IMR-90 (cell line): Measurements from ENCODE around the gene ALKBH3. TPM values are rescaled to one million over a fixed set of nuclear protein-coding genes. Genes with fewer than 3 reads are reported as not detected.

Source experiments
- ATAC-seq: fragments of 200-7000 bp; cut with Tn5 transposase; 2 replicates; pipeline ENCODE4 v1.9.1; 2020; ENCODE audit warnings: low read depth, mild to moderate bottlenecking, moderate library complexity
- BruUV-seq: library from RNA; stranded (reverse); fragments of 400-500 nt; replicated peaks from 2 replicates; lab custom pipeline; 2021; lab: Mats Ljungman, UMichigan
- CTCF ChIA-PET: fragments of 300-600 bp; formaldehyde crosslinking; extraction: SDS; loops from one replicate; lab custom pipeline; 2021; ENCODE audit warnings: antibody characterized with exemption; lab: Yijun Ruan, JAX
- POLR2A ChIA-PET: fragments of 300-600 bp; sonication (Branson Sonifier 250); formaldehyde crosslinking; loops from one replicate; lab custom pipeline; 2022; ENCODE audit warnings: antibody characterized with exemption; ENCODE audit not compliant: unreplicated experiment; lab: Charles Lee
- DNase-seq: peaks from one replicate; pipeline ENCODE4 v3.0.0; 2013
- H2AFZ ChIP-seq: replicated peaks from 2 replicates; pipeline ENCODE3; 2013; ENCODE audit warnings: low read length, mild to moderate bottlenecking; ENCODE audit not compliant: poor library complexity
- H2AK5ac ChIP-seq: 2 replicates; pipeline ENCODE4 v1.6.1; 2013; ENCODE audit warnings: low read depth, low read length, inconsistent platforms
- H2AK9ac ChIP-seq: replicated peaks from 2 replicates; pipeline ENCODE3; 2013; ENCODE audit warnings: mild to moderate bottlenecking, low read depth, low read length, moderate library complexity; ENCODE audit not compliant: poor library complexity
- H2BK120ac ChIP-seq: 2 replicates; pipeline ENCODE4 v1.6.1; 2013; ENCODE audit warnings: low read depth, low read length, inconsistent platforms
- H2BK15ac ChIP-seq: 3 replicates; pipeline ENCODE4 v1.6.1; 2013; ENCODE audit warnings: low read depth, low read length, inconsistent platforms
- H2BK20ac ChIP-seq: 2 replicates; pipeline ENCODE4 v1.6.1; 2013; ENCODE audit warnings: low read depth, mild to moderate bottlenecking, inconsistent platforms, low read length, moderate library complexity
- H2BK5ac ChIP-seq: 2 replicates; pipeline ENCODE4 v1.6.1; 2013; ENCODE audit warnings: mild to moderate bottlenecking, low read depth, low read length, inconsistent platforms; ENCODE audit not compliant: poor library complexity, severe bottlenecking
- H3K14ac ChIP-seq: replicated peaks from 2 replicates; pipeline ENCODE4 v1.6.1; 2013; ENCODE audit warnings: low read depth, low read length, inconsistent platforms
- H3K18ac ChIP-seq: 2 replicates; pipeline ENCODE4 v1.6.1; 2013; ENCODE audit warnings: low read depth, low read length, control low read depth
- H3K23ac ChIP-seq: 2 replicates; pipeline ENCODE4 v1.6.1; 2013; ENCODE audit warnings: low read depth, low read length, inconsistent platforms
- H3K27ac ChIP-seq: 2 replicates; pipeline ENCODE4 v1.5.1; 2013; ENCODE audit warnings: mild to moderate bottlenecking, control low read depth, low read length; ENCODE audit not compliant: insufficient read depth
- H3K27me3 ChIP-seq: 2 replicates; pipeline ENCODE4 v1.6.1; 2013; ENCODE audit warnings: low read length; ENCODE audit not compliant: control insufficient read depth, insufficient read depth
- H3K36me3 ChIP-seq: 2 replicates; pipeline ENCODE4 v1.6.1; 2013; ENCODE audit warnings: low read length, mixed read lengths; ENCODE audit not compliant: control insufficient read depth, insufficient read depth
- H3K4ac ChIP-seq: 2 replicates; pipeline ENCODE4 v1.6.1; 2013; ENCODE audit warnings: low read depth, low read length, inconsistent platforms
- H3K4me1 ChIP-seq: 2 replicates; pipeline ENCODE4 v1.6.1; 2013; ENCODE audit warnings: low read length, mixed read lengths; ENCODE audit not compliant: control insufficient read depth, insufficient read depth
- H3K4me2 ChIP-seq: 2 replicates; pipeline ENCODE4 v1.6.1; 2013; ENCODE audit warnings: low read depth, mild to moderate bottlenecking, control low read depth, low read length, moderate library complexity
- H3K4me3 ChIP-seq: 2 replicates; pipeline ENCODE4 v1.5.1; 2013; ENCODE audit warnings: low read depth, mild to moderate bottlenecking, control low read depth, low read length, moderate library complexity; ENCODE audit not compliant: insufficient read depth
- H3K56ac ChIP-seq: 2 replicates; pipeline ENCODE4 v1.6.1; 2013; ENCODE audit warnings: low read length, inconsistent platforms; ENCODE audit not compliant: insufficient read depth; ENCODE audit errors: extremely low read depth
- H3K79me1 ChIP-seq, 2 experiments: 2 replicates each; pipeline ENCODE4 v1.6.1; 2013; ENCODE audit warnings: low read length in 2 of 2, inconsistent platforms in 1 of 2, low read depth in 1 of 2
- H3K9ac ChIP-seq: 2 replicates; pipeline ENCODE4 v1.6.1; 2013; ENCODE audit warnings: low read depth, low read length, control low read depth
- H3K9me1 ChIP-seq: 2 replicates; pipeline ENCODE4 v1.6.1; 2013; ENCODE audit warnings: low read length, inconsistent platforms; ENCODE audit not compliant: insufficient read depth
- H3K9me3 ChIP-seq: 2 replicates; pipeline ENCODE4 v1.6.1; 2013; ENCODE audit warnings: low read length; ENCODE audit not compliant: control insufficient read depth, insufficient read depth
- H4K20me1 ChIP-seq: 2 replicates; pipeline ENCODE4 v1.6.1; 2013; ENCODE audit warnings: low read length, inconsistent platforms; ENCODE audit not compliant: insufficient read depth
- H4K5ac ChIP-seq: 2 replicates; pipeline ENCODE4 v1.6.1; 2013; ENCODE audit warnings: mild to moderate bottlenecking, low read depth, low read length, control low read depth
- H4K8ac ChIP-seq, 2 experiments: 2 replicates each; pipeline ENCODE4 v1.6.1; 2013; ENCODE audit warnings: low read depth in 2 of 2, low read length in 2 of 2, control low read depth in 1 of 2, inconsistent platforms in 1 of 2
- H4K91ac ChIP-seq: 2 replicates; pipeline ENCODE4 v1.6.1; 2013; ENCODE audit warnings: low read depth, low read length, inconsistent platforms; ENCODE audit not compliant: insufficient read depth
- BHLHE40 ChIP-seq: fragments of 150-350 bp; IDR thresholded peaks from 2 replicates; pipeline ENCODE4 v1.6.1; 2016; ENCODE audit warnings: mild to moderate bottlenecking, low read depth, low read length
- CEBPB ChIP-seq: IDR thresholded peaks from 2 replicates; pipeline ENCODE4 v1.6.1; 2012; ENCODE audit warnings: low read depth, low read length, improper control_type of control experiment
- CHD1 ChIP-seq: IDR thresholded peaks from 2 replicates; pipeline ENCODE4 v1.6.1; 2012; ENCODE audit warnings: low read depth, low read length, improper control_type of control experiment
- CTCF ChIP-seq: conservative IDR thresholded peaks from 2 replicates; pipeline ENCODE4 v1.5.1; 2012; ENCODE audit warnings: mild to moderate bottlenecking, low read depth, low read length, improper control_type of control experiment
- ELK1 ChIP-seq: fragments of 150-350 bp; IDR thresholded peaks from 2 replicates; pipeline ENCODE4 v1.6.1; 2016; ENCODE audit warnings: low read depth, mild to moderate bottlenecking, low read length, moderate library complexity, borderline replicate concordance
- FOS ChIP-seq: fragments of 150-350 bp; IDR thresholded peaks from 2 replicates; pipeline ENCODE4 v1.6.1; 2016; ENCODE audit warnings: low read depth, low read length
- MAFK ChIP-seq: IDR thresholded peaks from 2 replicates; pipeline ENCODE4 v1.6.1; 2012; ENCODE audit warnings: low read depth, low read length, improper control_type of control experiment
- MAZ ChIP-seq: IDR thresholded peaks from 2 replicates; pipeline ENCODE4 v1.6.1; 2012; ENCODE audit warnings: low read depth, mild to moderate bottlenecking, low read length, improper control_type of control experiment, moderate library complexity, borderline replicate concordance
- MXI1 ChIP-seq: IDR thresholded peaks from 2 replicates; pipeline ENCODE4 v1.6.1; 2012; ENCODE audit warnings: low read depth, mild to moderate bottlenecking, low read length, moderate library complexity, borderline replicate concordance
- POLR2A ChIP-seq: IDR thresholded peaks from 2 replicates; pipeline ENCODE4 v1.6.1; 2012; ENCODE audit warnings: mild to moderate bottlenecking, low read depth, low read length
- RAD21 ChIP-seq: IDR thresholded peaks from 2 replicates; pipeline ENCODE4 v1.6.1; 2012; ENCODE audit warnings: low read length, improper control_type of control experiment
- RFX5 ChIP-seq: IDR thresholded peaks from 2 replicates; pipeline ENCODE4 v1.8.0; 2012; ENCODE audit warnings: low read depth, mild to moderate bottlenecking, low read length, moderate library complexity
- SMC3 ChIP-seq: fragments of 150-350 bp; IDR thresholded peaks from 2 replicates; pipeline ENCODE4 v1.6.1; 2016; ENCODE audit warnings: low read depth, mild to moderate bottlenecking, antibody characterized with exemption, low read length, moderate library complexity
- USF2 ChIP-seq: fragments of 150-350 bp; IDR thresholded peaks from 2 replicates; pipeline ENCODE4 v1.6.1; 2017; ENCODE audit warnings: mild to moderate bottlenecking, antibody characterized with exemption, low read length, low read depth
- WGBS, 2 experiments: methylation state at CpG; one replicate each; pipeline versions ENCODE4 v1.1.5 to v1.1.7; 2013; ENCODE audit warnings: missing lambda C conversion rate in 2 of 2; ENCODE audit not compliant: insufficient read length in 1 of 2; ENCODE audit errors: extremely low coverage in 2 of 2; 5-methylcytosine and 5-hydroxymethylcytosine counted together
- dilution Hi-C: fragments of 300-500 bp; cut with HindIII; formaldehyde crosslinking; loops from one replicate; pipeline ENCODE4 v1.14.3; 2018; ENCODE audit warnings: low sequenced_read_pairs; ENCODE audit not compliant: unreplicated experiment
- in situ Hi-C: fragments of 300-500 bp; cut with MboI; formaldehyde crosslinking; loops from 3 replicates; pipeline ENCODE4 v1.14.3; 2019; ENCODE audit warnings: low sequenced_read_pairs, inconsistent platforms, mixed read lengths
- intact Hi-C: fragments of 100-400 bp; cut with micrococcal nuclease; formaldehyde crosslinking; loops from 2 replicates; pipeline ENCODE4 v1.10.0; 2022
- polyA plus RNA-seq, 3 experiments: library from polyadenylated mRNA; depleted of rRNA; stranded (reverse); fragments of >200 nt; gene quantifications; 2 replicates each; pipeline ENCODE4 v1.2.3, GENCODE V29; 2012; ENCODE audit warnings: low replicate concordance in 1 of 3
- total RNA-seq: library from RNA; depleted of rRNA; stranded (reverse); fragments of >200 nt; gene quantifications from 2 replicates; pipeline ENCODE4 v1.2.3, GENCODE V29; 2012

Gene ALKBH3
- total and polyA plus RNA-seq, 2 of the 4 experiments (the other 2 are of a cell fraction), result 27.7 to 62.9 TPM

GRCh38 chr11:43903969-43904368 lies 23.3 kb downstream of the ALKBH3 start:
- no peak overlapping the region for H3K56ac ChIP-seq
- no TSS peak for BruUV-seq
- H3K9me1 ChIP-seq, result no peaks in the 10 kb centered on the region; the same call in 1 of the 2 replicates
- peaks cover 17% of the 10 kb centered on the region for H3K36me3 ChIP-seq
- no peaks in the 10 kb centered on the region for H3K4me1 ChIP-seq
- no CpG with 5 or more reads among the region's 4 CpGs for WGBS, 2 experiments
- H3K18ac ChIP-seq, result no peak overlapping the region
- H4K91ac ChIP-seq, result no peak overlapping the region
- H4K8ac ChIP-seq, result no peak overlapping the region
- dilution Hi-C loops, result loop anchor here (25.0 kb wide), 1 partner anchor 133 kb away; the partner anchor contains the start of gene ACCSL
- no peak for DNase-seq
- no peak overlapping the region for H3K4me2 ChIP-seq
- no peak overlapping the region for H2BK5ac ChIP-seq
- no peak overlapping the region for H2AK5ac ChIP-seq
- no peak overlapping the region for H3K14ac ChIP-seq
- CTCF ChIA-PET, result no interaction called here
- no peaks in the 10 kb centered on the region for H3K27me3 ChIP-seq
- ATAC-seq, result no peak
- POLR2A ChIA-PET, result interaction anchor here (0.6 kb wide), 1 partner anchor 15 kb away, joined by 3 read pairs; no protein-coding TSS in a partner anchor
- no peak overlapping the region for H2AFZ ChIP-seq
- H2AK9ac ChIP-seq, result no peak overlapping the region
- no peaks in the 10 kb centered on the region for H4K20me1 ChIP-seq
- H3K9me3 ChIP-seq, result no peaks in the 10 kb centered on the region
- no peak overlapping the region for H3K4ac ChIP-seq
- intact Hi-C loops, result no loop called here
- H3K9ac ChIP-seq, result no peak overlapping the region
- no peak overlapping the region for H2BK120ac ChIP-seq
- no peak for TF ChIP-seq POLR2A
- TF ChIP-seq CTCF, result no peak
- no peak for TF ChIP-seq BHLHE40
- no peak for TF ChIP-seq USF2
- TF ChIP-seq RAD21, result no peak
- no peak for TF ChIP-seq MXI1
- TF ChIP-seq CHD1, result no peak
- no peak for TF ChIP-seq SMC3
- TF ChIP-seq MAZ, result no peak
- TF ChIP-seq MAFK, result no peak
- no peak for TF ChIP-seq FOS
- TF ChIP-seq ELK1, result no peak
- no peak for TF ChIP-seq RFX5
- no peak for TF ChIP-seq CEBPB
- H4K5ac ChIP-seq, result no peak overlapping the region
- H2BK15ac ChIP-seq, result no peak overlapping the region
- no peak overlapping the region for H3K4me3 ChIP-seq
- no peak overlapping the region for H2BK20ac ChIP-seq
- no peak overlapping the region for H3K27ac ChIP-seq
- in situ Hi-C loops, result no loop called here
- peaks cover 4% of the 10 kb centered on the region in 2 experiments; a peak in 1 of 4 replicates for H3K79me1 ChIP-seq
- no peak overlapping the region for H3K23ac ChIP-seq
